GM12891 (cell line): ENCODE measurements around the gene CNTFR.

Experiments
- DNase-seq: peaks from one replicate; pipeline ENCODE4 v3.0.0; 2011; ENCODE audit warnings: low spot score; ENCODE audit not compliant: insufficient read length
- FAIRE-seq: peaks from 2 replicates; lab custom pipeline; 2011; peaks lifted over from hg19 to GRCh38; lab: Jason Lieb, UNC
- PAX5 ChIP-seq: IDR thresholded peaks from 2 replicates; pipeline ENCODE4 v1.6.1; 2011; ENCODE audit warnings: low read length, moderate library complexity, mild to moderate bottlenecking; ENCODE audit not compliant: insufficient read depth, severe bottlenecking
- POLR2A ChIP-seq: IDR thresholded peaks from 2 replicates; pipeline ENCODE4 v1.6.1; 2011; ENCODE audit warnings: low read depth, low read length, control low read depth
- POLR2AphosphoS5 ChIP-seq: IDR thresholded peaks from 2 replicates; pipeline ENCODE4 v1.6.1; 2011; ENCODE audit warnings: low read depth, low read length, control low read depth
- POU2F2 ChIP-seq: IDR thresholded peaks from 2 replicates; pipeline ENCODE4 v1.6.1; 2011; ENCODE audit warnings: low read depth, mild to moderate bottlenecking, control low read depth, low read length, moderate library complexity
- SPI1 ChIP-seq: IDR thresholded peaks from 2 replicates; pipeline ENCODE4 v1.6.1; 2011; ENCODE audit warnings: low read depth, low read length, control low read depth
- TAF1 ChIP-seq: IDR thresholded peaks from 2 replicates; pipeline ENCODE4 v1.6.1; 2011; ENCODE audit warnings: low read depth, low read length, control low read depth

CNTFR gene

GRCh38 chr9:34557426-34558321 is 31.9 kb downstream of the CNTFR start:
- TF ChIP-seq POLR2A, result no peak
- TF ChIP-seq POLR2AphosphoS5, result no peak
- TF ChIP-seq SPI1, result no peak
- TF ChIP-seq PAX5, result no peak
- no peak for TF ChIP-seq POU2F2
- no peak for TF ChIP-seq TAF1
- FAIRE-seq (no peak), DNase-seq (no peak)

GRCh38 chr9:34556949-34557348 is 32.6 kb downstream of the CNTFR start:
- no peak for FAIRE-seq
- no peak for TF ChIP-seq POU2F2
- no peak for TF ChIP-seq SPI1
- no peak for TF ChIP-seq TAF1
- TF ChIP-seq POLR2A, result no peak

GRCh38 chr9:34555936-34556525 is 33.5 kb downstream of the CNTFR start:
- TF ChIP-seq TAF1, result no peak
- TF ChIP-seq POLR2A, result no peak
- TF ChIP-seq PAX5, result no peak
- TF ChIP-seq POU2F2, result no peak
- no peak for TF ChIP-seq SPI1
- no peak for TF ChIP-seq POLR2AphosphoS5
- DNase-seq (no peak), FAIRE-seq (no peak)

More at GRCh38 chr9:34556949-34557348, 32.6 kb downstream of the CNTFR start:
- no peak for DNase-seq

GRCh38 chr9:34555500-34555899 is 34.0 kb downstream of the CNTFR start:
- FAIRE-seq (no peak), DNase-seq (no peak)
- TF ChIP-seq POLR2A, result no peak
- TF ChIP-seq PAX5, result no peak
- TF ChIP-seq SPI1, result no peak
- no peak for TF ChIP-seq POLR2AphosphoS5
- TF ChIP-seq POU2F2, result no peak
- TF ChIP-seq TAF1, result no peak

GRCh38 chr9:34555002-34555348 is 34.5 kb downstream of the CNTFR start:
- DNase-seq, result no peak
- no peak for FAIRE-seq
- TF ChIP-seq TAF1 (no peak), POLR2AphosphoS5 (no peak), SPI1 (no peak), POU2F2 (no peak), PAX5 (no peak), POLR2A (no peak)

- TF ChIP-seq PAX5, result no peak
- no peak for TF ChIP-seq SPI1
- no peak for TF ChIP-seq POLR2AphosphoS5
- no peak for TF ChIP-seq POLR2A
- no peak for TF ChIP-seq POU2F2
- TF ChIP-seq TAF1, result no peak
- FAIRE-seq, result no peak
- DNase-seq, result no peak
These were observed 35.1 kb downstream of the CNTFR start for GRCh38 chr9:34554211-34555001.

GRCh38 chr9:34553511-34554021 is 36.0 kb downstream of the CNTFR start:
- FAIRE-seq, result no peak
- no peak for TF ChIP-seq POU2F2
- TF ChIP-seq POLR2AphosphoS5, result no peak
- TF ChIP-seq POLR2A, result no peak
- no peak for TF ChIP-seq PAX5
- no peak for TF ChIP-seq TAF1
- DNase-seq, result no peak

GRCh38 chr9:34552986-34553385 is 36.5 kb downstream of the CNTFR start:
- peak; percentile 5 for FAIRE-seq
- no peak for DNase-seq

GRCh38 chr9:34552606-34552981 is 36.9 kb downstream of the CNTFR start:
- TF ChIP-seq TAF1, result no peak
- no peak for TF ChIP-seq PAX5
- no peak for DNase-seq
- FAIRE-seq, result no peak

More at GRCh38 chr9:34552986-34553385, 36.5 kb downstream of the CNTFR start:
- TF ChIP-seq TAF1, result no peak
- TF ChIP-seq PAX5, result no peak
- TF ChIP-seq SPI1, result no peak
- no peak for TF ChIP-seq POU2F2
